H1 (cell line): Measurements from ENCODE around the gene NCK2. TPM values are rescaled to one million over a fixed set of nuclear protein-coding genes. Genes with fewer than 3 reads are reported as not detected.

Experiments used
- CTCF ChIA-PET: fragments of 300-600 bp; sonication (Branson Sonifier 250); formaldehyde crosslinking; loops from one replicate; lab custom pipeline; 2021; ENCODE audit not compliant: partially characterized antibody; lab: Charles Lee
- POLR2A ChIA-PET: fragments of 300-600 bp; sonication (Branson Sonifier 250); formaldehyde crosslinking; loops from one replicate; lab custom pipeline; 2021; ENCODE audit warnings: inconsistent platforms; ENCODE audit not compliant: partially characterized antibody; lab: Charles Lee
- DNase-seq, 2 experiments: peaks; one replicate each; pipeline versions ENCODE4 v3.0.0 to v3.0.0-alpha.2; 2010 to 2022; ENCODE audit warnings: low spot score in 2 of 2, low read depth in 1 of 2, mixed read lengths in 1 of 2
- FAIRE-seq: peaks from 2 replicates; lab custom pipeline; 2011; peaks lifted over from hg19 to GRCh38; lab: Jason Lieb, UNC
- H2AFZ ChIP-seq: 2 replicates; pipeline ENCODE4 v1.8.1; 2012; ENCODE audit warnings: low read length, inconsistent platforms
- H2AK5ac ChIP-seq: 2 replicates; pipeline ENCODE4 v1.6.1; 2013; ENCODE audit warnings: low read depth, low read length
- H2BK120ac ChIP-seq: replicated peaks from 2 replicates; pipeline ENCODE3; 2013; ENCODE audit warnings: low read depth, low read length, inconsistent platforms
- H2BK12ac ChIP-seq: 2 replicates; pipeline ENCODE4 v1.6.1; 2013; ENCODE audit warnings: low read depth, low read length
- H2BK15ac ChIP-seq: 2 replicates; pipeline ENCODE4 v1.6.1; 2013; ENCODE audit warnings: low read length
- H2BK20ac ChIP-seq: 2 replicates; pipeline ENCODE4 v1.6.1; 2013; ENCODE audit warnings: low read length
- H2BK5ac ChIP-seq: 2 replicates; pipeline ENCODE4 v1.6.1; 2013; ENCODE audit warnings: low read depth, low read length
- H3K14ac ChIP-seq: 2 replicates; pipeline ENCODE4 v1.6.1; 2013; ENCODE audit warnings: inconsistent platforms; ENCODE audit not compliant: insufficient read length
- H3K18ac ChIP-seq: 2 replicates; pipeline ENCODE4 v1.6.1; 2013; ENCODE audit warnings: low read length; ENCODE audit errors: extremely low read depth
- H3K23ac ChIP-seq: 2 replicates; pipeline ENCODE4 v1.6.1; 2013; ENCODE audit warnings: inconsistent platforms; ENCODE audit not compliant: insufficient read length
- H3K23me2 ChIP-seq: 2 replicates; pipeline ENCODE4 v1.6.1; 2013; ENCODE audit warnings: low read depth, low read length
- H3K27ac ChIP-seq: 2 replicates; pipeline ENCODE4 v1.6.1; 2011; ENCODE audit warnings: low read depth, low read length, inconsistent platforms
- H3K27me3 ChIP-seq, 4 experiments: replicated peaks in 1 of 4; 1 replicate in 1 of 4; 2 replicates in 3 of 4; pipeline versions ENCODE4 v1.6.1 to v1.8.1; 2011 to 2013; ENCODE audit warnings: low read length in 3 of 4, mild to moderate bottlenecking in 3 of 4, inconsistent platforms in 2 of 4, mixed read lengths in 2 of 4, moderate library complexity in 1 of 4; ENCODE audit not compliant: control insufficient read depth in 3 of 4, insufficient read depth in 3 of 4; ENCODE audit errors: extremely low read depth in 1 of 4
- H3K36me3 ChIP-seq, 4 experiments: 2 replicates each; pipeline versions ENCODE4 v1.6.1 to v1.8.1; 2011 to 2013; ENCODE audit warnings: mild to moderate bottlenecking in 4 of 4, low read length in 3 of 4, moderate library complexity in 2 of 4, control low read depth in 1 of 4, inconsistent platforms in 1 of 4; ENCODE audit not compliant: insufficient read depth in 4 of 4, control insufficient read depth in 2 of 4
- H3K4ac ChIP-seq: replicated peaks from 2 replicates; pipeline ENCODE3; 2013; ENCODE audit warnings: low read length, low read depth, mixed read lengths, inconsistent platforms; ENCODE audit not compliant: insufficient read length
- H3K4me1 ChIP-seq, 4 experiments: replicated peaks in 1 of 4; 1 replicate in 1 of 4; 2 replicates in 3 of 4; pipeline versions ENCODE4 v1.6.1 to v1.8.1; 2011 to 2013; ENCODE audit warnings: low read length in 3 of 4, inconsistent platforms in 2 of 4, mixed read lengths in 1 of 4; ENCODE audit not compliant: insufficient read depth in 4 of 4, control insufficient read depth in 3 of 4
- H3K4me2 ChIP-seq, 2 experiments: 2 replicates each; pipeline versions ENCODE4 v1.6.1 to v1.8.1; 2011 to 2013; ENCODE audit warnings: low read depth in 2 of 2, low read length in 2 of 2, control low read depth in 1 of 2, inconsistent platforms in 1 of 2, mild to moderate bottlenecking in 1 of 2; ENCODE audit not compliant: insufficient read depth in 1 of 2
- H3K4me3 ChIP-seq, 4 experiments: fragments of 200-600, 300-600 bp in 1 of 4; sonication (generic), shearing (Covaris generic), sonication (Bioruptor Twin) in 1 of 4; 2 replicates each; pipeline versions ENCODE4 v1.5.1 to v1.8.1; 2011 to 2016; ENCODE audit warnings: low read length in 4 of 4, low read depth in 3 of 4, control low read depth in 2 of 4, inconsistent platforms in 2 of 4, mild to moderate bottlenecking in 2 of 4, mixed read lengths in 1 of 4, moderate library complexity in 1 of 4; ENCODE audit not compliant: insufficient read depth in 2 of 4; ENCODE audit errors: extremely low read depth in 1 of 4
- H3K56ac ChIP-seq: replicated peaks from 2 replicates; pipeline ENCODE3; 2013; ENCODE audit warnings: low read depth, mild to moderate bottlenecking, mixed read lengths, low read length, inconsistent platforms; ENCODE audit not compliant: insufficient read length
- H3K79me1 ChIP-seq: 2 replicates; pipeline ENCODE4 v1.6.1; 2013; ENCODE audit warnings: low read depth, low read length, control low read depth
- H3K79me2 ChIP-seq, 2 experiments: 2 replicates each; pipeline versions ENCODE4 v1.6.1 to v1.8.1; 2012 to 2013; ENCODE audit warnings: low read length in 2 of 2, mild to moderate bottlenecking in 2 of 2, inconsistent platforms in 1 of 2; ENCODE audit not compliant: insufficient read depth in 2 of 2, control insufficient read depth in 1 of 2
- H3K9ac ChIP-seq, 4 experiments: replicated peaks in 1 of 4; 1 replicate in 1 of 4; 2 replicates in 3 of 4; pipeline versions ENCODE4 v1.6.1 to v1.8.1; 2011 to 2013; ENCODE audit warnings: low read depth in 3 of 4, low read length in 3 of 4, control low read depth in 2 of 4, mild to moderate bottlenecking in 2 of 4, moderate library complexity in 2 of 4, inconsistent platforms in 1 of 4; ENCODE audit errors: extremely low read depth in 1 of 4
- H3K9me3 ChIP-seq, 2 experiments: 2 replicates each; pipeline versions ENCODE4 v1.6.1 to v1.8.1; 2012 to 2013; ENCODE audit warnings: mild to moderate bottlenecking in 2 of 2, moderate library complexity in 2 of 2, control low read depth in 1 of 2, inconsistent platforms in 1 of 2, low read depth in 1 of 2, low read length in 1 of 2, mixed read lengths in 1 of 2; ENCODE audit not compliant: insufficient read depth in 2 of 2
- H4K20me1 ChIP-seq, 2 experiments: replicated peaks in 1 of 2; 2 replicates each; pipeline versions ENCODE3 to v1.8.1; 2011 to 2013; ENCODE audit warnings: inconsistent platforms in 2 of 2, low read length in 2 of 2, mild to moderate bottlenecking in 1 of 2; ENCODE audit not compliant: insufficient read depth in 2 of 2, control insufficient read depth in 1 of 2
- H4K5ac ChIP-seq: 2 replicates; pipeline ENCODE4 v1.6.1; 2013; ENCODE audit warnings: low read length, low read depth, mixed read lengths, inconsistent platforms; ENCODE audit not compliant: insufficient read length
- H4K8ac ChIP-seq: 2 replicates; pipeline ENCODE4 v1.8.0; 2013; ENCODE audit warnings: mild to moderate bottlenecking, moderate library complexity, low read length, inconsistent platforms; ENCODE audit not compliant: insufficient read depth; ENCODE audit errors: extremely low read depth
- H4K91ac ChIP-seq: replicated peaks from 2 replicates; pipeline ENCODE3; 2013; ENCODE audit warnings: low read length, mixed read lengths, inconsistent platforms; ENCODE audit not compliant: insufficient read length
- KDM4A ChIP-seq: IDR thresholded peaks from one replicate; pipeline ENCODE4 v1.7.1; 2012; ENCODE audit warnings: low read depth, mild to moderate bottlenecking, moderate library complexity, low read length, inconsistent platforms; ENCODE audit not compliant: severe bottlenecking
- KDM5A ChIP-seq: fragments of 200-600 bp; IDR thresholded peaks from 2 replicates; pipeline ENCODE4 v1.7.1; 2012; ENCODE audit warnings: mild to moderate bottlenecking, low read length, inconsistent platforms, mixed read lengths
- SAP30 ChIP-seq: fragments of 300-600 bp; sonication (generic); IDR thresholded peaks from 2 replicates; pipeline ENCODE4 v1.7.1; 2012; ENCODE audit warnings: low read length, moderate library complexity, mild to moderate bottlenecking, inconsistent platforms; ENCODE audit not compliant: insufficient read depth, insufficient replicate concordance
- USF2 ChIP-seq: IDR thresholded peaks from 2 replicates; pipeline ENCODE4 v1.6.1; 2011; ENCODE audit warnings: low read length, improper control_type of control experiment
- WGBS, 2 experiments: shearing (Covaris generic) in 1 of 2; methylation state at CpG; one replicate each; pipeline versions ENCODE4 v1.1.6 to v1.1.7; 2013 to 2015; ENCODE audit warnings: low lambda C conversion rate in 2 of 2, mixed read lengths in 2 of 2, inconsistent platforms in 1 of 2, low coverage in 1 of 2, missing lambda C conversion rate in 1 of 2; ENCODE audit not compliant: insufficient replicate concordance in 2 of 2, insufficient coverage in 1 of 2, insufficient read length in 1 of 2; ENCODE audit errors: extremely low coverage in 1 of 2, missing lambda C conversion rate in 1 of 2; 5-methylcytosine and 5-hydroxymethylcytosine counted together
- polyA plus RNA-seq, 7 experiments: library from polyadenylated mRNA; depleted of rRNA in 3 of 7; stranded (reverse) in 5 of 7; unstranded in 2 of 7; fragments of >200 nt in 5 of 7; fragments of 200-250 nt in 2 of 7; gene quantifications; 1 replicate in 5 of 7; 2 replicates in 1 of 7; 4 replicates in 1 of 7; pipeline versions ENCODE4 v1.2.1 to v1.2.3, GENCODE V29; 2011 to 2013; ENCODE audit warnings: missing spikeins in 2 of 7, mixed read lengths in 2 of 7
- total RNA-seq: library from RNA; stranded (reverse); fragmentation: NEBNext Ultra II Directional; extraction: Animal tissue kit (Norgen Biotek cat#: 25700); gene quantifications from 2 replicates; pipeline ENCODE4 v1.2.1, GENCODE V29; 2021

NCK2 gene
- total and polyA plus RNA-seq, 2 of the 8 experiments (the other 6 are each of a cell fraction or from before 2014, with no cell fraction given) = 30.3 to 65.7 TPM

GRCh38 chr2:105910497-105911238, 166.0 kb downstream of the NCK2 start:
- H3K36me3 ChIP-seq = no peaks in the 10 kb centered on the region
- H3K27ac ChIP-seq = no peak overlapping the region
- H4K8ac ChIP-seq = no peak overlapping the region
- H4K91ac ChIP-seq = no peak overlapping the region
- H3K4me1 ChIP-seq = no peaks in the 10 kb centered on the region
- ChIA-PET POLR2A (no interaction called here), CTCF (interaction anchor here (1.6 kb wide), 1 partner anchor 9 kb away, joined by 5 read pairs; no protein-coding TSS in a partner anchor)
- no peak overlapping the region for H3K14ac ChIP-seq
- H2BK120ac ChIP-seq = no peak overlapping the region
- H3K4me2 ChIP-seq = no peak overlapping the region
- no peak overlapping the region for H2BK5ac ChIP-seq
- no peak overlapping the region for H3K9ac ChIP-seq
- no peaks in the 10 kb centered on the region for H3K79me2 ChIP-seq
- no peak overlapping the region for H4K5ac ChIP-seq
- DNase-seq = no peak
- H3K23me2 ChIP-seq = no peaks in the 10 kb centered on the region
- no peak overlapping the region for H2AFZ ChIP-seq
- no peak overlapping the region for H2BK15ac ChIP-seq
- no peaks in the 10 kb centered on the region for H4K20me1 ChIP-seq
- H3K18ac ChIP-seq = no peak overlapping the region
- no peak for TF ChIP-seq USF2
- TF ChIP-seq KDM4A = no peak
- TF ChIP-seq SAP30 = no peak
- TF ChIP-seq KDM5A = no peak
- TF ChIP-seq, all 59 proteins: peak for 0
- Histone ChIP-seq H3K4me3 (no peak overlapping the region), H3K56ac (no peak overlapping the region), H2AK5ac (no peak overlapping the region), H2BK20ac (no peak overlapping the region; the same call in 1 of the 2 replicates), H3K27me3 (no peaks in the 10 kb centered on the region), H3K23ac (no peak overlapping the region), H3K4ac (no peak overlapping the region), H3K9me3 (peaks cover 6 to 12% of the 10 kb centered on the region in 2 experiments; a peak in 2 of 4 replicates), H2BK12ac (no peak overlapping the region), H3K79me1 (no peaks in the 10 kb centered on the region)
- WGBS, 2 experiments = 88% methylated on average over 13 of the region's 13 CpGs; no CpG with 5 or more reads in 1 of the 2 experiments
- no peak for FAIRE-seq
